GM13977 (cell line): Measurements from ENCODE around the gene GOLIM4.

ENCODE experiments used
- DNase-seq: peaks from one replicate; pipeline ENCODE4 v3.0.0; 2012; ENCODE audit warnings: low spot score
- in situ Hi-C: fragments of 300-500 bp; cut with MboI; formaldehyde crosslinking; loops from one replicate; pipeline ENCODE4 v1.12.0; 2022; ENCODE audit warnings: low sequenced_read_pairs, low pct_unique_long_range_greater_than_20kb, mixed read lengths, inconsistent platforms; ENCODE audit not compliant: unreplicated experiment
- TF ChIP-seq, protein P1 (sequence below): IDR thresholded peaks from 2 replicates; pipeline ENCODE4 v1.5.1; 2012; ENCODE audit warnings: mild to moderate bottlenecking, control low read depth; ENCODE audit not compliant: insufficient read depth; ENCODE audit errors: extremely low read depth, missing control alignments

Gene GOLIM4

DNA sequence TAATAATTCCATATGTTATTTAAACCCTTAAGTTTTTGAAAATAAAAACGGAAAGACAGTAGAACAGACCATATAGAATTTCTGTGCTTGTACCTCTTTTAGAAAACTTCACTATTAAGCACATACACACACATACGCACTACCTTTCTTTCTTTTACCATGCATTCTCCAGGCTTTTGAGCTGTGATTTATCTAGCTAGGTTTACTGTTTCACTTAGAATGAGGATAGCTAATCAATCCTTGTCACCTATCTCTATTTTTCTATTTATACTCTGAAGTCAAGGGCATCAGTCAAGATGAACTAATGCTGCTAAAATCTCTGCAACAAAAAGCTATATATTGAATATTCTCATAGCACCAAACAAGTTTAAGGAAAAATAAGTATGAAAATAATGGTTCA is 43.2 kb downstream of the GOLIM4 start:
- in situ Hi-C loops: no loop called here

DNA sequence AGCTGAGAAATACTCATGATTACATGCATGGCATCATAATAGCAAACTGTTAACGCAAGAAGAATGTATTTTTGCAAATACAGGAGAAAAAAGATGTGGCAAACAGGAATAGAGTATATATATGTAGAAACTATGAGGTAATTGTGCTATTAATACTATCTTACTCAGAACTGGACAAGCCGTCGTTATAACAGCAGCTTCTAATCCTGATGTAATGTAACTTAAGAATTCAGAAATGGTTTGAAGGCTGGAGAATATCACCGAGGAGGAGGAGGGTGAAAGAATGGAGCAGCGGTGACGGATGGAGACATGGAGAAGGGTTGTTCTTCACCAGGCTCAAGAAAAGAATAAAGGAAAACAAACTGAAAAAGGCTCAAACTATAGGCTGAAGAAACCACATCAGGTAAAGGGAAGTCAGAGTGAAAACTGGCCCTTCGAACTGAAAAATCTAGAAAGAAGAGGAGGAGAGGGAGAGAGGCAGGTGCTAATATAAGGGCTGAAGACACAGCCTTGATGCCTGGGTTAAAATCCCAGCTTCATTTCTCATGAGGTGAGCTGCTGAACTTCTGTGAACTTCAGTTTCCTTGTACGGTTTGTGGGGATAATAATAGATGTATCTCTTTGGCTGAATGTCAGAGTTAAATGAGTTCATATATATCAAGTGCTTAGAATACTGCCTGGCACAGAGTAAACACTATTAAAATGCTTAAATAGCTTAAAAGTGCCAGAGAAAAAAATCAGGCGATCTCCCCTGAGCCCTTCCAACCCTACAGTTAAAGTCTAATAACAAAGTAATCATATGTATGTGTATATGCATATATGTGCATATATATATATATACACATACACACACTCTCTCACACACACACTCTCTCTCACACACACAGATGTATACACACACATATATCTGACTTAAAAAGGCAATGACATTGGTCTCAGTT is 43.9 kb downstream of the GOLIM4 start:
- peak; percentile 32 for DNase-seq
- in situ Hi-C loops: no loop called here
- TF ChIP-seq, protein P1, sequence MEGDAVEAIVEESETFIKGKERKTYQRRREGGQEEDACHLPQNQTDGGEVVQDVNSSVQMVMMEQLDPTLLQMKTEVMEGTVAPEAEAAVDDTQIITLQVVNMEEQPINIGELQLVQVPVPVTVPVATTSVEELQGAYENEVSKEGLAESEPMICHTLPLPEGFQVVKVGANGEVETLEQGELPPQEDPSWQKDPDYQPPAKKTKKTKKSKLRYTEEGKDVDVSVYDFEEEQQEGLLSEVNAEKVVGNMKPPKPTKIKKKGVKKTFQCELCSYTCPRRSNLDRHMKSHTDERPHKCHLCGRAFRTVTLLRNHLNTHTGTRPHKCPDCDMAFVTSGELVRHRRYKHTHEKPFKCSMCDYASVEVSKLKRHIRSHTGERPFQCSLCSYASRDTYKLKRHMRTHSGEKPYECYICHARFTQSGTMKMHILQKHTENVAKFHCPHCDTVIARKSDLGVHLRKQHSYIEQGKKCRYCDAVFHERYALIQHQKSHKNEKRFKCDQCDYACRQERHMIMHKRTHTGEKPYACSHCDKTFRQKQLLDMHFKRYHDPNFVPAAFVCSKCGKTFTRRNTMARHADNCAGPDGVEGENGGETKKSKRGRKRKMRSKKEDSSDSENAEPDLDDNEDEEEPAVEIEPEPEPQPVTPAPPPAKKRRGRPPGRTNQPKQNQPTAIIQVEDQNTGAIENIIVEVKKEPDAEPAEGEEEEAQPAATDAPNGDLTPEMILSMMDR: no peak

More for the DNA sequence above, 43.2 kb downstream of the GOLIM4 start:
- DNase-seq: no peak
- TF ChIP-seq, protein P1: no peak

DNA sequence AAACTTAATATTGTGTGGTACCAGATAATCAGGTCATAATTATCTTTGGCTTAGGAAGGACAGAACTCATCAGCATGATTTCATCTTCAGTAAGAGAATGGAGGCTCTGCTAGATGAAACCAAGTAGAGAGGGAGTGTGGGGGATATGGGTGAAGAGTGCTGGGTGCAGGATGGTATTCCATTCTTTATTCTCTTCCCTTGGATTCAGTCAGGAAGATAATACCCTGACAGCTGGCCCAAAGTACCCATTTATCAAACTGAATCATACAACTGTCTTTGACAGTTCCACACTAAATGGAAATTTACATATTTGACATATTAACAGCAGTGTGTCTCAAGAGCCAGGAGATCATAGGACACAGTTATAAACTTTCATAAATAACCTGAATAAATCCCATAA is 44.7 kb downstream of the GOLIM4 start:
- in situ Hi-C loops: no loop called here
- TF ChIP-seq, protein P1: no peak
- no peak for DNase-seq

DNA sequence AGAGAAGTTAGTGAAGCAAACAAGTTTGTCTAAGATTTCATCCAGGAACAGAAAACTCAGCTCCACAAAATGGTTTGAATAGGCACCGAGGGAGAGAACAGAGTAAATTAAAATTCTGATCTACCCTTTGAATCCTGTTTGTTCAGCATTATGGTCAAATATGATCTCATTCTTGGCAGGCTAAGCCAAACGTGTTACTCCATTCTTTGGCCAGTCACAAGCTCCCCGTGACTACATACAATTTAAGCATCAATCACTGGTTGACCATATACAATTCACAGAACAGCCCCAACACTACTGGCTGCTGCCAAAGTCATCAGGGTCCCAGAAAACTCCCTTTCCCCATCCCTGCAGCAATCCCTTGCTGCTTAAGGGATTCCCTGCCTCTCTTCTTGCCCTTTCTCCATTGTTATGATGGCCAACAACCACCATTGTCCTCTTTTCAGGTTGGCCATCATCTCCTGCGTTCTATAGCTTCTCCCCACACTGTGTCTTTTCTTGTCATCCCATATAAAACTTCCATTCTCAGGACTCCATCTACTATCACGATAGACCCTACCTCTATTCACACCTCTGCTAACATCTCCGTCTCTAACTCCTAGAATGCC is 46.3 kb downstream of the GOLIM4 start:
- in situ Hi-C loops: no loop called here
- TF ChIP-seq, protein P1: no peak

DNA sequence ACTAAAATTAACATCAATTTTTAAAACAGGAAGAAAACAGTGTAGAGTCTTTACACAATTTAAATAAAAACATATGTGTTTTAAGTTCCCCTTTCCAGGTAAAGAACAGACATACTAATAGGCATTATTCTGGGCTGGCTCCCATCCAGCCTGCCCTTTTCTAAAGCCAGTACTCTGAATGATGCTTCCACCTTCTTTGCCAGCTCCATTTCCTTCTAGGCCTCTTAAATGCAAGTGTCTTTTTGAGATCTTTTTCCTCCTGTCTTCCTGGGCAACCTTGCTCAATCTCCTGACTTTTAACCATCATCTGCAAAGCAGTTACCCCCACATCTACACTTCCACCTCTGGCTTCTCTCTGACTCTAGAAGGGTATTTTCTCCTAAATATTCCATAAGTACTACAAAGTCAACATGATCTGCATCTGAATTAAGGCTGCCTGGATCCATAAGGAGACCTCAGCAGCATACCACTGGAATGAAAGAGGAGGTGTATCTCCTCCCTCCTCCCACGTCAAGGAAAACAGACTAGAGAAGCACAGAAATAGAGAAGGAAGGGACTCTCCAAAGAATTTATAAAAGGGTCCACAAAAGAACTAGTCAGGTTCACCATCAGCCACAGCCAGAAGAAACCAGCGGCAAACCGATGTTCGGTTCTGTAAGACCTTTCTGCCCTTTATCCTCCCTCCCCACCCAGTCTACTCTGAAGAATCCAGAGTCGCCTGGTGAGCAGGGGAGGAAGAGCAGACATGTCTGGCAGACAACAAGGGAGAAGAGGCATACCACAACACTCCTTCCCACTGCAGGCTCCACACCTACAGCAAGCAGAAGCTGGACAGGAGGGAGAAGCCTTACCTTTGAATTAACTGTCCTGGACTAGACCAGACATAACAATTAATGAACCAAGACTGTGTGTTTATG is 47.1 kb downstream of the GOLIM4 start:
- no peak for DNase-seq
- TF ChIP-seq, protein P1: no peak
- in situ Hi-C loops: no loop called here

More for the DNA sequence above, 46.3 kb downstream of the GOLIM4 start:
- no peak for DNase-seq

DNA sequence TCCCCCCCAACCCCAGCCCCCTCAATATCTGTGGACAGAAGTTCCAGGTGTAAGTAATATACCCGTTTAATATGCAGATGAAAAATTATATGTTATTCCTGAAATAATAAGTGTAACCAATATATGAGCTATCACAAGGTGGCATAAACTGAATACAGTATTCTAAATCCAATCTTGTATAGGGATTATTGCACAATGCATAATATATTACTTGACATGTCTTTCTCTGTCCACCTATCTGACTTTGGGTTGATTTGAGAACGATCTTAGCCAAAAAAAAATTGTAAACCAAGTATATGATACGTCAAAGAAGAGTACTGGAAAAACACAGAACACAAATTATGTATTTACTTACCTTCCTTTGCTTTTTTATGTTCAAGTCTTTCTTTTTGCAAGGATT is 47.8 kb downstream of the GOLIM4 start:
- in situ Hi-C loops: no loop called here
- TF ChIP-seq, protein P1: no peak
- DNase-seq: no peak
